Limb (tissue), 2 donors: ENCODE measurements around the gene MDP1.
"Not testable (repeated sequence)": the region's sequence is repeated elsewhere in the genome, so short reads cannot be mapped to it uniquely, and the experiment has no call there.

ENCODE experiments used
- DNase-seq, 2 donors: peaks; one replicate each; pipeline ENCODE4 v3.0.0-alpha.2; 2016; ENCODE audit errors: extremely low spot score in 2 of 2

The MDP1 gene

GRCh38 chr14:24232121-24232644 lies 16.3 kb upstream of the MDP1 start, which contains the start of gene NEDD8:
TSS of gene NEDD8 (minus strand) at chr14:24232367. CDS start at chr14:24232267, 100 bp downstream.
- peak; percentile 91 to 96 for DNase-seq

- DNase-seq, result peak in 1 of 2 donors; percentile 42
Measured at GRCh38 chr14:24231263-24232120, 15.6 kb upstream of the MDP1 start.

- DNase-seq, result no peak
Measured at GRCh38 chr14:24228902-24229301, 13.0 kb upstream of the MDP1 start.

DNA sequence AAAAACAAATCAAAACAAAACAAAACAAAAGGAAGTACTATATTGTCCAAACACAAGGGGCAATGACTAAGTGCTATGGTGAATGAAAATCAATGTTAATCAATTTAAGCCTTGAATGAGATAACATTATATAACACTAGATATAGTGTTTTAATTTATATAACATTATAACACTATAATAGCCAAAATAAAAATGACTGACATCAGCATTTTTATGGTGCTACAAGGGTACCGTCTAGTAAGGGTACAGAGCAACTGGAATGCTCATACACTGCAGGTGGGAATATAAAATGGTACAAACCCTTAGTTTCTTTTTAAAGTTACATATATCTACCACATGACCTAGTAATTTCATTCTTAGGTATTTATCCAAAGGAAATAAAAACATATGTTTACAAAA lies 10.6 kb upstream of the MDP1 start:
- no peak for DNase-seq

DNA sequence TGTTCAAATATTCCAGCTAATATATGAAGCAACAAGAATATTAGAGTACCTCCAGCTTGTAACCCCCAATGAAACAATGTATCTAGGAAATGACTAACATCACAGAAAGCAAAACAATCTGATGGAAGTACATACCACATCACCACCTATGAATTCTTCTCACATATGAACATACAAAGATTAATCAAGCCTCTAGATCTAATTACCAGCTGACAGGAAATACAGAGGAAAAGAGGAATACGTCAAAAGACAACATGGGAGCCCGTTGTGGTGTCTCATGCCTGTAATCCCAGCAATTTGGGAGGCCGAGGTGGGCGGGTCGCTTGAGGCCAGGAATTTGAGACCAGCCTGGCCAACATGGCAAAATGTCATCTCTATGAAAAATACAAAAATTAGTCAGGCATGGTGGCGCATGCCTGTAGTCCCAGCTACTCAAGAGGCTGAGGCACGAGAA lies 8.8 kb upstream of the MDP1 start:
- DNase-seq, result no peak

DNA sequence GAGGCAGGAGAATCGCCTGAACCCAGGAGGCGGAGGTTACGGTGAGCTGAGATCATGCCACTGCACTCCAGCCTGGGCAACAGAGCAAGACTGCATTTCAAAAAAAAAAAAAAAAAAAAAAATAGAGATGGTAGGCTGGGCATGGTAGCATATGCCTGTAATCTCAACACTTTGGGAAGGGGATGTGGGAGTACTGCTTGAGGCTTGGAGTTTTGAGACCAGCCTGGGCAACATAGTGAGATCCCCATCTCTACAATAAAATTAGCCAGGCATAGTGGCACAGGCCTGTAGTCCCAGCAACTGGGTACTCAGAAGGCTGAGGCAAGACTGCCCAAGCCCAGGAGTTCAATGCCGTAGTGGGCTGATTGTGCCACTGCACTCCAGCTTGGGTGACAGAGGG lies 7.1 kb upstream of the MDP1 start:
- not testable (repeated sequence) for DNase-seq

- DNase-seq, result no peak
Measured at GRCh38 chr14:24219521-24219920, 3.7 kb upstream of the MDP1 start.

DNA sequence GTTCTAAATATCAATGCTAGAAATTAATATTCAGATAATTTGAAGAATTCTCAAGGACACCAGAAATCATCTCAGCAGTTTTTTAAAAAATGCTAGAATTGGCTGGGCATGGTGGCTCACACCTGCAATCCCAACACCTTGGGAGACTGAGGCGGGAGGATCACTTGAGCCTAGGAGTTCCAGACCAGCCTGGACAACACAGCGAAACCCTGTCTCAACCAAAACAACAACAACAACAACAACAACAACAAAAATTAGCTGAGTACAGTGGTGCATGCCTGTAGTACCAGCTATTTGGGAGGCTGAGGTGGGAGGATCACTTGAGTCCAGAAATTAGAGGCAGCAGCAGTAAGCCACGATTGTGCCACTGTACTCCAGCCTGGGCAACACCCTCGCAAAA lies 3.2 kb upstream of the MDP1 start:
- DNase-seq, result no peak

DNA sequence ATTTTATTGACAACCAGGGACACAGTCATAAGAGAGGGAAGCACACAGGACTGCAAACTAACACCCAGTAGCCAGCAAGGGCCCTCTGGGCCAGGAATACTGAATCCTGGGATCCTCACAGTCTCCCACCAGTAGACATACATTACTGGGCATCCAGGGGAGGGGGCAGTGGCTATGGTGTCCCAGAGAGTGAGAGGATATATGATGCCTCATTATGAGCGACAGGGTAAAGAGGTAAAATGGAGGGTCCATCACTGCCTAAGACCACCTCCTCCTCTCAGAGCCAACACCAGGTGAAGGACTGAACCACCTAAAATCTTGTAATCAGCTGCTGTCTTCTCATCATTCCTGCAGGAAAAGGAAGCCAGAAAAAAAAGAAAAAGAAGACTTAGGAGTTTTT lies 1.0 kb upstream of the MDP1 start:
- not testable (repeated sequence) for DNase-seq

GRCh38 chr14:24216345-24216699 lies 456 bp upstream of the MDP1 start:
- DNase-seq, result no peak

DNA sequence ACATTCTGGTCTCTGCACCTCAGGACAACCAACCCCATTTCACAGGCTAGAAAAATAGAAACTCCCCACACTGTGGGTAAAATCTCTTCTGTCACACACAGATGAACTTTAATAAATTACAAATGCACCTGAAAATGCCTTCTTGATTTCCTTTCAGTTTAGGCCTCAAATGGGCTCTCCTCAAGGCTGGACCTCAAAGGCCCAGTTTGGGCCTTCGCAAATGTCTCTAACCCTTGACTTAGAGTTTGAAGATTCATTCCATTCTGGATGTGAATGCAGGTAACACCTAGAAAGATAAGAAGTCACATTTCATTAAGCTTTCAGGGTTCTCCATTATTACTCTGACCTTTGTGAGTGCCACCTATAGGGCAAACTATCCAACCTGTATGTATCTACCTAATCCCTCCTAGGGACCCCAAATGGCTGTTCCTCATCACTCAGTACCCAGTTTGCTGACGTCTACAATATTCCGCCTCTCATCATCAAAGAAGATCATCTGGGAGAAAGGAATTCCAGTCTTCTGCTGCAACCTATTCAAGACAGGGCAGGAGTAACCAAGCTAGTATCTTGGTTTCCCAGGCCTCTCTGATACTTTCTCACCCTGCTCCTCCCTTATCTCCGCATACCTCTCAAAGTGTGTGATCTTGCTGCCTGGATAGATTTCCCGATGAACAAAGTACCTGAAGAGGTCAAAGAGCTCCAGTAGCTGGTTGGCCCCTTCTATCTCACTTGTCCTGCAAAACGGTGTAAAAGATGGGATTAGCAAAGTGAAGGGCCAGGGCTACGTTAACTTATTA lies 1.8 kb downstream of the MDP1 start:
- DNase-seq, result no peak

DNA sequence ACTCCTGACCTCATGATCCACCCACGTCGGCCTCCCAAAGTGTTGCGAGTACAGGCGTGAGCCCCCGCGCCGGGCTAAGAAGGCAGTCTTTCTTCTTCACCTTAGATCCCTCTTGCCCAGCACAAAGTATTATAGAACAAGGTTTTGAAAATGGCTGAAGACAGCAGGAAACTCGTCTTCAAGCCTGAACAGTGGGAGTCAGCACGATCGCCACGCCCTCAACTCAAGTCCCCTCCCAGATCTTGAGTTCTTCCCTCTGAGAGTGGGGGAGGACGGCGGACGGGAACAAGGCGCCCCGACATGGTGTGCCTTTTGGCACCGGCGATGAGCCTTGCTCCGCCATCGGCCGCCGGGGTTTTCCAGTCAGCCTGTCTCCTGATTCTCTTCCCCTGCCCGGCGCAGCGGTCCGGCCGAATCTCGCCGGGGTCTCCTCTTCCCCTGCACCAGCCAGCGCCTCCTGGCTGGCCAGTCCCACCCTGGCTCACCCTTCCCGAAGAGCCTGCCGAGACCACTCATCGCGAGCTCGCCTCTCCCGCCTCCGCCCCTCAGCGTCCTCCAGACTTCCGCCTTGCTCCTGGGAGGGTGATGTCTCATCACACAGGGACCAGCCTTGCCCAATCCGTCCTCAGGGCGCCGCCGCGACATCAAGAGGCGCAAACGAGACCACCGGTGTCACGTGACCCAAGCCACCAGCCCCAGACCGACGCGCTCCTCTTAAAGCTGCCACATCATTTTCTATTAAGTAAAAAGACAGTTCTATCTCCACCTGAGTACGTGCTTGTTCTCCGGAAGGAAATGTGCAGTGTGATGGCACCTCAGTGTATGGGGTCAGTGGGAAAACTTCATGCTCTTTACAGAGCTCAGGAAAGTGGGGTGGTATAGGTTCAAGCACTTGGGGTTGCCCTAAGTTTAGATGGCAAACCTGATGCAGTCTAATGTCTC lies 2.7 kb downstream of the MDP1 start, which contains the start of gene CHMP4A:
Gene CHMP4A, minus strand, starts transcription at position 565 of the 942 bp plus-strand sequence. Its CDS starts 49 bp downstream, at position 516.
- DNase-seq, result peak; percentile 94 to 96

- DNase-seq, result no peak
Measured at GRCh38 chr14:24211311-24211710, 4.6 kb downstream of the MDP1 start.

DNA sequence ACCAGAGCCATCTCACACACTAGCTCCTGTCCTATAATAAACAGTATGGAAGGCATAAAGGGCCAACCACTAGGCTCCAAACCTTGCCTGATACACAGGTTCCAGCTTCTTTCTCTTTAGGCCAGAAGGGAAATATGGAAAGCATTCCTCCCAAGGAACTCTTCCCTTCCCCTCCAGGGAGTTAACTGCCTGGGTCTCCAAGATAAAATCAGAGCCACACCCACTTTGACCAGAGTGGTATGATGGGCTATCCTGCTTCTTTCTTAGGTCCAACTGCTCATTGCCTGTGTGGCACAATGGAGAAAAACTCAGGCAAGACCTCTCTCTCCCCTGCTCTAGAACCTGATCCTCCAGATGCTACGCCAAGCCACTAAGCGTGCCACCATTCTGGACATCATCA lies 8.2 kb downstream of the MDP1 start:
- no peak for DNase-seq

GRCh38 chr14:24207104-24207551 lies 8.7 kb downstream of the MDP1 start:
- no peak for DNase-seq

DNA sequence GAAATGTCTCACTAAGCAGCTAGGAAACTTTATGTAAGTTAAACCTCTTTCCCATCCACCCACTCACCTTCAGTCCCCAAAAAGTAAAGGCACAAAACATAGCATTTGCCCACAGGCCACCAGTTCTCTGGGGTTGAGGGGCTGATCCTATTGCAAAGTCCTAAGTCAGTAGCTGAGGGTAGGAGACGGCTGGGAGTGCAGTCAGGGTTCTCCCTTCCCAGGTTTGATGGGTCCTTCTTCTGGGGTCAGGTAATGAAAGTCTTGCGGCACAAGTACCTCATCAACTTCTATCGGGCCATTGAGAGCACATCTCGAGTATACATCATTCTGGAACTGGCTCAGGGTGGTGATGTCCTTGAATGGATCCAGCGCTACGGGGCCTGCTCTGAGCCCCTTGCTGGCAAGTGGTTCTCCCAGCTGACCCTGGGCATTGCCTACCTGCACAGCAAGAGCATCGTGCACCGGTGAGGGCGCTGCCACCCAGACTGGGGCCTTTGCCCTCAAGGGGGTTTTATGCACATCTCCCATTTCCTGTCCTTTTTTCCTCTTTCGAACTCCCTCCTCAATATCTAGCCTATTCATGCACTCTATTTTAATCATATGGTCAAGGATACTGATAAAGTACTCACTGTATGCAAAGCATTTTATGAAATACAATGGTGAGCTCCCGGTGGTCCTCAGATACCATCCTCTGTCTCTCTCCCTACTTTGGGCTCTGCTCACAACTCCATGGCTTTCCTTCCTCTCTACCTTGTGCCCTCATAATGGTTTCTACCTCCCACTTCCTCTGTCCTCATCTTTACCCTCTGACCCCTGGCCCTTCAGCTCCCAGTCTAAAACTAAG lies 9.4 kb downstream of the MDP1 start:
- no peak for DNase-seq

DNA sequence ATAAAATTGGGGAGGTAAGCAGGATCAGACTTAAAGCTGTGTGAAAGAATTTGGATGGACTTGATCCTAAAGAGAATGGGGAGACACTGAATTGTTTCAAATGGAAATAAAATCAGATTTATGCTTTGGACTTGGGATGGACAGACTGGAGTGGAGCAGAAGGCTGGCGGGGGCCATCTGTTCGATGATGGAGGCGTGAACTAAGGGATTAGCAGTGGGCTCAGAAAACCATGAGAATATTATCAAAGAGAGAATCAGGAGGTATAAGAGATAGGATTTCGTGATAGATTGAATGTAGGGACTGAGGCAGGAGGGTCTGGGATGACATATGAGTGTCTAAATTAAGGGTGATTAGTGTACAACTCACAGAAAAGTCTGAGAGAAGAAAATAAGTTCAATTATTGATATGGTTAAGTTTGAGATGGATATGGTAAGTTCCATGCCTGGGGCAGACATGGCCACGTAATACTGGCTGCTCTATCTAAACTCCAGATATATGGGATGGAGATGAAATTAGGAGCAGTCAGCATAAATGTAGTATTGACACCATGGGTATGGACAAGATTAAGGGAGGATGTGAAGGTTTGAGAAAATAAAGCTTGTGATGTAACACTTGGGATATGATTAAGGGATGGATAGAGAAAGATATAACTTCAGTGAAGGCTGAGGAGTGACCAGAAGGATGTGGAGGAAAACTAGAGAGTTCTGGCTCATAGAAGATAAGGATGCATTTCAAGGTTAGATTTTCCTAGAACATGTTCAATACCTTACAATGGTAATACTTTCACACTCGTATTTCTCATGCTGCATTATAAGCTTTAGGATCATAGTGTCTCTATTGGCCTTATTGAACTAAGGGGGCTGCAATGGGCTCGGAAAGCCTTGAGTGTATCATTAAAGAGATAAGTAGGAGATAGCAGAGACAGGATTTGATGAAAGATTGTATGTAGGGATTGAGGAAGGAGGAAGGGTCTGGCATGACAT lies 11.4 kb downstream of the MDP1 start:
- no peak for DNase-seq

- not testable (repeated sequence) for DNase-seq
Measured at GRCh38 chr14:24203249-24203886, 12.5 kb downstream of the MDP1 start.
